Ishikawa (cell line): ENCODE results near the gene PYGO2.

Experiments
- CEBPB ChIP-seq: IDR thresholded peaks from 2 replicates; pipeline ENCODE4 v1.6.1; 2012
- CREB1 ChIP-seq: IDR thresholded peaks from 2 replicates; pipeline ENCODE4 v1.6.1; 2012; ENCODE audit warnings: low read depth
- EGR1 ChIP-seq: IDR thresholded peaks from 2 replicates; pipeline ENCODE4 v1.6.1; 2012
- EP300 ChIP-seq: IDR thresholded peaks from 2 replicates; pipeline ENCODE4 v1.6.1; 2012; ENCODE audit warnings: borderline replicate concordance
- FOXM1 ChIP-seq: IDR thresholded peaks from 2 replicates; pipeline ENCODE4 v1.6.1; 2012; ENCODE audit warnings: low read depth, borderline replicate concordance
- MAX ChIP-seq: IDR thresholded peaks from 2 replicates; pipeline ENCODE4 v1.6.1; 2012
- NFIC ChIP-seq: IDR thresholded peaks from 2 replicates; pipeline ENCODE4 v1.6.1; 2012
- RAD21 ChIP-seq: IDR thresholded peaks from 2 replicates; pipeline ENCODE4 v1.6.1; 2012; ENCODE audit warnings: low read depth
- REST ChIP-seq: IDR thresholded peaks from 2 replicates; pipeline ENCODE4 v1.6.1; 2012; ENCODE audit warnings: low read depth, mild to moderate bottlenecking
- TAF1 ChIP-seq: IDR thresholded peaks from 2 replicates; pipeline ENCODE4 v1.6.1; 2012; ENCODE audit warnings: low read depth, mild to moderate bottlenecking
- TCF12 ChIP-seq: IDR thresholded peaks from 2 replicates; pipeline ENCODE4 v1.6.1; 2012; ENCODE audit warnings: low read depth
- TEAD4 ChIP-seq: IDR thresholded peaks from 2 replicates; pipeline ENCODE4 v1.6.1; 2012
- USF1 ChIP-seq: IDR thresholded peaks from 2 replicates; pipeline ENCODE4 v1.6.1; 2012
- YY1 ChIP-seq: IDR thresholded peaks from 2 replicates; pipeline ENCODE4 v1.6.1; 2012; ENCODE audit warnings: low read depth
- ZBTB7A ChIP-seq: IDR thresholded peaks from 2 replicates; pipeline ENCODE4 v1.6.1; 2012; ENCODE audit warnings: low read depth

The PYGO2 gene

GRCh38 chr1:155008015-155008941 lies 46.7 kb upstream of the PYGO2 start:
- no peak for TF ChIP-seq NFIC
- TF ChIP-seq FOXM1: no peak
- no peak for TF ChIP-seq EP300
- TF ChIP-seq CREB1: no peak
- no peak for TF ChIP-seq REST
- no peak for TF ChIP-seq RAD21
- TF ChIP-seq TCF12: no peak
- no peak for TF ChIP-seq EGR1

- no peak for TF ChIP-seq FOXM1
- TF ChIP-seq EP300: no peak
- no peak for TF ChIP-seq CEBPB
- no peak for TF ChIP-seq MAX
- TF ChIP-seq USF1: no peak
- TF ChIP-seq EGR1: no peak
- TF ChIP-seq ZBTB7A: no peak
- no peak for TF ChIP-seq REST
- no peak for TF ChIP-seq CREB1
- TF ChIP-seq TEAD4: no peak
- TF ChIP-seq NFIC: no peak
- no peak for TF ChIP-seq YY1
- TF ChIP-seq RAD21: no peak
- no peak for TF ChIP-seq TAF1
- TF ChIP-seq TCF12: no peak
Observed at GRCh38 chr1:155007251-155007828, 45.8 kb upstream of the PYGO2 start.

- TF ChIP-seq FOXM1: no peak
- TF ChIP-seq MAX: no peak
- TF ChIP-seq YY1: no peak
- no peak for TF ChIP-seq TCF12
Observed at GRCh38 chr1:155006601-155007101, 45.1 kb upstream of the PYGO2 start.

GRCh38 chr1:155005076-155006011 lies 43.8 kb upstream of the PYGO2 start:
- TF ChIP-seq TCF12: no peak
- TF ChIP-seq ZBTB7A: no peak
- TF ChIP-seq USF1: no peak
- TF ChIP-seq TEAD4: no peak
- TF ChIP-seq NFIC: no peak
- no peak for TF ChIP-seq TAF1
- no peak for TF ChIP-seq REST
- no peak for TF ChIP-seq FOXM1
